CD1c-positive myeloid dendritic cell (primary cell): Measurements from ENCODE around the gene ZNF575.
A peak's percentile ranks its signal among the peaks of the same experiment; 100 is the strongest.
"Not testable (repeated sequence)": the region's sequence is repeated elsewhere in the genome, so short reads cannot be mapped to it uniquely, and the experiment has no call there.

Source experiments
- DNase-seq: peaks from one replicate; pipeline ENCODE4 v3.0.0-alpha.2; 2016; ENCODE audit errors: extremely low spot score

Gene ZNF575

GRCh38 chr19:43510713-43511112 lies 22.3 kb upstream of the ZNF575 start:
- DNase-seq: no peak

- no peak for DNase-seq
Measured at GRCh38 chr19:43511324-43511723, 21.7 kb upstream of the ZNF575 start.

DNA sequence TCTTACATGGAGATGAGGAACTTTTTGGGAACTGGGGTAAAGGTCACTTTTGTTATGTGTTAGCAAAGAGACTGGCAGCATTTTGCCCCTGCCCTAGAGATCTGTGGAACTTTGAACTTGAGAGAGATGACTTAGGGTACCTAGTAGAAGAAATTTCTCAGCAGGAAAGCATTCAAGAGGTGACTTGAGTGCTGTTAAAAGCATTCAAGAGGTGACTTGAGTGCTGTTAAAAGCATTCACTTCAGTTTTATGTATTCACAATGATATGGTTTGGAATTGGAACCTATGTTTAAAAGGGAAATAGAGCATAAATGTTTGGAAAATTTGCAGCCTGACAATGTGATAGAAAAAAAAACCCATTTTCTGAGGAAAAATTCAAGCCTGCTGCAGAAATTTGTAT lies 20.6 kb upstream of the ZNF575 start:
- DNase-seq: not testable (repeated sequence)

GRCh38 chr19:43518051-43518450 lies 14.9 kb upstream of the ZNF575 start:
- DNase-seq: no peak

DNA sequence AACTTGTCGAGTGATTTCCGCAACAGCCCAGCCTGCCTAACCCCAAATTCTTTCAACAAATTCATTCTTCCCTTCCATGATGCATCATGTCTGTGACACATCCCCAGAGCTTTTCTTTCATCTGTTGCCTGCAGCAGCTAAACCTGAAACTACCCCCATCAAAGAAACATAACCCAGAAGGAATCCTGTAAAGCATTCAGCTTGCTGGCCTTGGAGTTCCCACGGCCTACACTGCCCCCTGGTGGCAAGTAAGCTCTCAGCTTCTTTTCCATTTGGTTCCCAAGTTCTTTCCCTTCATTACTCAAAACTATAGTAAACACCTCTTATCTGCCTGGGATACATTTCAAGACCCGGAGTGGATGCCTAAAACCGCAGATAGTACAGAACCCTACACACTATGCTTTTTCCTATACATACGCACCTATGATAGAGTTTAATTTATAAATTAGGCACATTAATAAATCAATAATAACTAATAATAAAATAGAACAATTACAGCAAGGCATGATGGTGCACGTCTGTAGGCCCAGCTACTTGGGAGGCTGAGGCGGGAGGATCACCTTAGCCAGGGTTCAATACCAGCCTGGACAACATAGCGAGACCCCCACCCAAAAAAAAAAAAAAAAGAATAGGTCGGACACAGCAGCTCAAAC lies 13.4 kb upstream of the ZNF575 start:
- peak; percentile 87 for DNase-seq

DNA sequence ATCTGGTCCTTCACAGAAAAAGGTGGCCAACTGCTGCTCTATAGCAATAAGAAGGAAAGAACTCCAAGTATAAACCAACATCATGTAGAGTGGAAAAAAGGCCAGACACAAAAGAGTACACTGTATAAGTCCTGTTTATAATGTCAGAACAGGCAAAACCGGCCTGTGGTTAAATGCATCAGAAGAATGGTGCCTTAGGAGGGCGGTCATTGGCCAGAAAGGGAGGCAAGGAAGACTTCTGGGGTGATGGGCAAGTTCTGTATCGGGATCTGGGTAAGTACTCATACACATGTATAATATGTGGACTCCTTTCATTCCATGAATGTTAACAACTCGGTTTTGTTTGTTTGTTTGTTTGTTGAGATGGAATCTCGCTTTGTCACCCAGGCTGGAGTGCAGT lies 10.1 kb upstream of the ZNF575 start:
- DNase-seq: no peak

- not testable (repeated sequence) for DNase-seq
Measured at GRCh38 chr19:43523696-43524095, 9.3 kb upstream of the ZNF575 start.

DNA sequence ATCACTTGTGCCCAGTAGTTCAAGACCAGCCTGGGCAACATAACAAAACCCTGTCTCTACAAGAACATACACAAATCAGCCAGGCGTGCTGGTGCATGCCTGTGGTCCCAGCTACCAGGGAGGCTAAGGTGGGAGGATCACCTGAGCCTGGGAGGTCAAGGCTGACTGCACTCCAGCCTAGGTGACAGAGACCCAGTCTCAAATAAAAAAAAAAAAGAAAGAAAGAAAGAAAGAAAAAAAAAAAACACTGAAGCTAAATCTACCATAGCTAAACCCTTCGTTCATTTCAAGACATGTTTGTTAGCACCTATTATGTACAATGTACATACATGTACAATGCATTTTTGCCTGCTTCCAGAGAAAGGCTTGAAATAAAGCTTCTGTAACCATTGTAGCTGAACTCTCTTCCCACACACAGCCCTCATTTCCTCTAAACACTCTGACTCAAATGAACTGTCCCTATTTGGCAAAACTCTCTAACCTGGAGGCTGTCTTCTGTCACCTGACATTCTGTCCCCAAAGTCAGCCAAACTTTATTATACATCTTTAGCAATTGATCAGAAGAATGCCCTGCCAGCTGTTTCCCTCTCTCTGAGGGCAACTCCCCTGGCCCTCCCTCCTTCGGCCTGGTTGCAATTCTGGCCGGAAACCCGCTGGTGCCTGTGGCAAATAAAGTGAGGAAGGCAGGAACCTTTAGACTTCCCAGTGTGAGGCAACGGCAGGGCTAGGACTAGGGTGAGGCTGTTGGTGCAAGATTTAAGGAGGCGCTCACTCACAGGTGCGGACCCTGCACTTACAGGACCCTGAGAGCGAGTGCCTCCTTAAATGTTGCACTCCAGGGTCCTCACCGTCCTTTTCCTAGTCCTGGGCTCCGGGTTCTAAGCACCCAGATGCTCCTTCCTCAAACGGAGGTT lies 7.8 kb upstream of the ZNF575 start:
- DNase-seq: peak; percentile 82

- DNase-seq: peak; percentile 3
Measured at GRCh38 chr19:43525836-43526771, 6.9 kb upstream of the ZNF575 start.

- peak; percentile 71 for DNase-seq
Measured at GRCh38 chr19:43526884-43527859, 5.8 kb upstream of the ZNF575 start, which contains the start of gene ETHE1. Gene ETHE1, minus strand, starts transcription at chr19:43527201. Its CDS starts 24 bp downstream, at chr19:43527177.

- DNase-seq: no peak
Measured at GRCh38 chr19:43527860-43528622, 4.9 kb upstream of the ZNF575 start.

- no peak for DNase-seq
Measured at GRCh38 chr19:43532571-43532961, 422 bp upstream of the ZNF575 start.

GRCh38 chr19:43533546-43534304 lies 737 bp downstream of the ZNF575 start:
- peak; percentile 98 for DNase-seq

DNA sequence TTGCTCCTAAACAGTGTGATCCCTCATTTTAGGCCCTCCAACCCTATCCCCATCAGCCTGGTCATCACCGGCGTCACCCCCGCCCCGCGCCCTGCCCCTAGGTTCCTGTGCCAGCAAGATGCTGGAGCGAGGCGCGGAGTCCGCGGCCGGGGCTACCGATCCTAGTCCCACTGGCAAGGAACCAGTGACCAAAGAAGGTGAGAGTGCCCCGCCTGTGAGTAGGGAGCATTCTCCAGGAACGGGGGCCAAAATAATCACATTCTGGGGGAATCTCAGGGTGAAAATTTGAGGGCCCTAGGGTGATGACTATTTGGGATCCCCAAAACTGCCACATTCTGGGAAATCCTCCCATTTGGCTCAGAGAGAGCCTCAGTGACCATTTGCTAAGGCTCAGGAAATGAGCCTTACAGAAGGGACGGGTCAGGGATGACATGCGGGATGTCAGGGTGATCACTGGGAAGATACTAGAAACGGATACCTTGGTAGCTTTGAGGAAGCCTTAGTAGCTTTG lies 1.4 kb downstream of the ZNF575 start:
- DNase-seq: no peak

- peak; percentile 24 for DNase-seq
Measured at GRCh38 chr19:43534816-43535761, 2.1 kb downstream of the ZNF575 start.

GRCh38 chr19:43538922-43539321 lies 5.9 kb downstream of the ZNF575 start:
- no peak for DNase-seq

DNA sequence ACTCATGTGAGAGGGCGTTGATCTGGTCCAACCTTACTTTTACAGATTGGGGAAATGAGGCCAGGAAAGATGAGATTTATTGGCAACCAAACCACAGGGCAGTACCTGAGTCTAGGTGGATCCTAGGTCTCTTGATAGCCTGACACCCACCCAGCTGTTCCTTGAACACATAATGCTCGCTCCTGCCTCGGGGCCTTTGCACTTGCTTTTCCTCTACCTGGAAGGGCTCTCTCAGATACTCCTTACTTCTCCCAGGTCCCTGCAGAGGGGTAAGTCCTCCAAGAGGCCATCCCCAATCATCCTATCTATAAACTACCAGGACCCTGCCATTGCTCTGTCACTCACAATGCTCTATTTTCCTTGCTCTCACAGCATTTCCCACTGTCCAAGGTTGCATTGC lies 7.4 kb downstream of the ZNF575 start:
- no peak for DNase-seq
